T-helper 17 cell (primary cell): ENCODE results near the gene OASL. TPM values are rescaled to one million over a fixed set of nuclear protein-coding genes. Genes with fewer than 3 reads are reported as not detected.
A peak's percentile ranks its signal among the peaks of the same experiment; 100 is the strongest.

ENCODE experiments used
- ATAC-seq: fragments of 150-1000 bp; cut with Tn5 transposase; 2 replicates; pipeline ENCODE4 v1.10.0; 2021; ENCODE audit warnings: mild to moderate bottlenecking, moderate library complexity
- DNase-seq, 3 donors: peaks; one replicate each; pipeline versions ENCODE4 v3.0.0 to v3.0.0-alpha.2; 2020 to 2021
- H3K9me3 ChIP-seq: one replicate; pipeline ENCODE4 v1.7.0; 2013; ENCODE audit warnings: low read length, mild to moderate bottlenecking; ENCODE audit not compliant: control insufficient read depth, poor library complexity, severe bottlenecking
- H3K27ac Mint-ChIP-seq: one replicate; pipeline ENCODE4 v1.8.0; 2022; ENCODE audit warnings: mild to moderate bottlenecking, moderate library complexity, mixed read lengths
- H3K27me3 Mint-ChIP-seq: one replicate; pipeline ENCODE4 v1.8.0; 2022; ENCODE audit warnings: mixed read lengths
- H3K36me3 Mint-ChIP-seq: one replicate; pipeline ENCODE4 v1.8.0; 2022; ENCODE audit warnings: low read depth, mixed read lengths
- H3K4me1 Mint-ChIP-seq: one replicate; pipeline ENCODE4 v1.8.0; 2022; ENCODE audit warnings: mild to moderate bottlenecking, mixed read lengths
- H3K4me3 Mint-ChIP-seq: one replicate; pipeline ENCODE4 v1.8.0; 2022; ENCODE audit warnings: mild to moderate bottlenecking, moderate library complexity, mixed read lengths
- total RNA-seq, 4 donors: library from RNA in 2 of 4; stranded (reverse) in 2 of 4; gene quantifications; one replicate each; pipeline ENCODE4 v1.2.3 and lab custom pipeline; 2022 to 2026

The OASL gene
- total RNA-seq, 2 donors from 2014 or later: 18.8 to 30.3 TPM

GRCh38 chr12:120988234-120988633, 50.8 kb downstream of the OASL start:
- no peaks in the 10 kb centered on the region for H3K9me3 ChIP-seq
- Mint-ChIP-seq H3K4me3 (no peak overlapping the region), H3K27ac (no peak overlapping the region), H3K27me3 (no peaks in the 10 kb centered on the region), H3K36me3 (no peaks in the 10 kb centered on the region), H3K4me1 (peaks cover 2% of the 10 kb centered on the region)
- DNase-seq (no peak), ATAC-seq (no peak)

DNA sequence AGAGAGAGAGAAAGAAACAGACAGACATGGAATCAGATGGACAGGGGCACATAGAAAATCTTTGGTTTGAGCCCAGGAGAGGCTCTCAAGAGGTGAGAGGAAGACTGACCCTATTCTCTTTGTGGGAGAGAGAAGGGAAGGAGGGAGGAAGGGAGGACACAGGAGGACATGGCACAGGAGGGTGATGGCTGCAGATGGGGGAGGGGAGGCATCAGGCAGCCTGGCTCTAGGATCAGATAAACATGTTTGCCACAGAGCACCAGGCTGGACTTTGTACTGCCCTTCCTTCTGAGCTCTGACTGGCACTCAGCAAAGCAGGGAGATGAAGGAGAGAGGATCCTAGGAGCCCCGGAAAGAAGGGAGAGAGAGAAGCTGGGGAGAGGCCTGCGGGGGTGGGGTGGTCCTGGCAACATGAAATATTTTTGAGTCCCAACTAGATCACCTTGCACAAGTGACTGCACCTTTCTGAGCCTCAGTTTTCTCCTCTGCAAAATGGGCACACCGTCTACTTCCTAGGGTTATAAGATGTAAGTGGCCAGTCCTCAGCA, 54.6 kb downstream of the OASL start:
- DNase-seq (no peak), ATAC-seq (no peak)
- no peaks in the 10 kb centered on the region for H3K9me3 ChIP-seq
- H3K27me3 Mint-ChIP-seq: peaks cover 5% of the 10 kb centered on the region
- H3K27ac Mint-ChIP-seq: peak overlapping the region; percentile 47
- H3K4me3 Mint-ChIP-seq: no peak overlapping the region
- peaks cover 3% of the 10 kb centered on the region for H3K36me3 Mint-ChIP-seq
- H3K4me1 Mint-ChIP-seq: peaks cover 5% of the 10 kb centered on the region

DNA sequence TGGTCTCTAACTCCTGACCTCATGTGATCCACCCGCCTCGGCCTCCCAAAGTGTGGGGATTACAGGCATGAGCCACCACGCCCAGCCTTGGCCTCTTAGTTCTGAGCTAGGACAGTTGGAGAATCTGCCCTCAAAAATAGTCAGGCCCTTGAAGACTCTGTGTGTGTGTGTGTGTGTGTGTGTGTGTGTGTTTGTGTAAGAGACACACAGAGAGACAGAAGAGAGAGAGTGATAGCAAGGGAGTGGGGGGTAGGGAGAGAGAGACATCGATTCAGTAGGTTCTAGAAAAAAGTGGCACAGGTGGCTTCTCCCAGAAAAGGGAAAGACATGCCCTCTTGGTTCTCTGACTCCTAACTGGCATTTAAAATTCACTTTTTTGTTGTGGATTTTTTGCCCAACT, 55.3 kb downstream of the OASL start:
- Mint-ChIP-seq H3K27me3 (peaks cover 5% of the 10 kb centered on the region), H3K4me3 (no peak overlapping the region), H3K27ac (no peak overlapping the region), H3K36me3 (peaks cover 3% of the 10 kb centered on the region), H3K4me1 (peaks cover 5% of the 10 kb centered on the region)
- DNase-seq (no peak), ATAC-seq (no peak)
- no peaks in the 10 kb centered on the region for H3K9me3 ChIP-seq

DNA sequence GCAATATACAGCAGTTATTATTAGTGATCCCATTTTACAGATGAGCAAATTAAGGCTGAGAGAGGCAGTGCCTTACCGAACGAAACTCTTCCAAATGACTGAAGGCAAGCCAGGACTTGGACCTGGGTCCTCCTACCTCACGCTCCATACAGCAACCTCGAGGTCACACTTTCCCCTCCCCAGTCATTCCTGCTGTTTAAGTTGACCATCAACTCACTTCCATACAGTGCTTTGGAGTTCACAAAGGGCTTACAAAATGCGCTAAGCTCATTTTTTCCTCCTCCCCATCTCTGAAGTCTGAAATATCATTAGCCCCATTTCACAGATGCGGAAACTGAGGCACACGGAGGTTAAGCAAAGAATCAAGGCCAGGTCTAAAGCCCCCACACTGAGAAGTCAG, 56.4 kb downstream of the OASL start:
- Mint-ChIP-seq H3K4me1 (peaks cover 5% of the 10 kb centered on the region), H3K36me3 (peaks cover 3% of the 10 kb centered on the region), H3K27ac (no peak overlapping the region), H3K4me3 (no peak overlapping the region), H3K27me3 (peaks cover 5% of the 10 kb centered on the region)
- DNase-seq (no peak), ATAC-seq (no peak)
- no peaks in the 10 kb centered on the region for H3K9me3 ChIP-seq

GRCh38 chr12:120981407-120981941, 57.6 kb downstream of the OASL start:
- no peaks in the 10 kb centered on the region for H3K9me3 ChIP-seq
- no peak for DNase-seq
- H3K4me3 Mint-ChIP-seq: no peak overlapping the region
- H3K27me3 Mint-ChIP-seq: peaks cover 5% of the 10 kb centered on the region
- no peak for ATAC-seq
- H3K36me3 Mint-ChIP-seq: peaks cover 3% of the 10 kb centered on the region
- no peak overlapping the region for H3K27ac Mint-ChIP-seq
- peaks cover 5% of the 10 kb centered on the region for H3K4me1 Mint-ChIP-seq

DNA sequence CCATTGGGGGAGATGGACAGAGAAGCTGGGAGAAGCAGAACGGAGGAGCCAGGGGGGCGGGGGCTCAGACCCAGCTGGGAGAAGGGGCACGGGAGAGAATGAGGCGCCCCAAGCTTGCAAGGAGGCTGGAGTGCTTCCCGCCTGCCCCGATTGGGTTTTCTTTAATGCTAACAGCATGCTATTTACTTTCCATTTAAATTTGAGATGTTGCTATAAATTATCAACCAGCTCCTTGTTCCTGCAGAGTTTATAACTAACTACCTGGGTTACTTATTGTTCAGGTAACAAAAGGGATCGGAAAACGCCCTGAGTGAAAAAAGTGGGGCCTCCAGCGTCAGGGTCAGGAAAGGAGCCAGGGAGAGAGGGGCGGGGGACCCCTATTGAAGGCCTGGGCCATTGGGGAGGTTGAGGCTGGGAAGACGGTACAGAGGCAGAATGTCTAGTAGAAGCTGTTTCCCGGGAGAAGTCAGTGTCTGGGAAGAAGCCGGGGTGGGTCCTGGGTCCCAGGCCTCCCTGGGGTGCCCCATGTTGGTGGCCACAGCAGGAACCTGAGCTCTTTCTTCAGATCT, 58.2 kb downstream of the OASL start:
- Mint-ChIP-seq H3K27ac (no peak overlapping the region), H3K4me3 (no peak overlapping the region), H3K27me3 (peaks cover 5% of the 10 kb centered on the region), H3K36me3 (peaks cover 3% of the 10 kb centered on the region), H3K4me1 (peaks cover 5% of the 10 kb centered on the region)
- ATAC-seq (no peak), DNase-seq (no peak)
- no peaks in the 10 kb centered on the region for H3K9me3 ChIP-seq

GRCh38 chr12:120979862-120980696, 59.0 kb downstream of the OASL start:
- Mint-ChIP-seq H3K4me3 (no peak overlapping the region), H3K36me3 (peaks cover 3% of the 10 kb centered on the region), H3K27me3 (peaks cover 5% of the 10 kb centered on the region), H3K4me1 (peaks cover 5% of the 10 kb centered on the region), H3K27ac (no peak overlapping the region)
- ATAC-seq (no peak), DNase-seq (no peak)
- H3K9me3 ChIP-seq: no peaks in the 10 kb centered on the region

GRCh38 chr12:120979220-120979861, 59.7 kb downstream of the OASL start:
- H3K9me3 ChIP-seq: no peaks in the 10 kb centered on the region
- ATAC-seq (no peak), DNase-seq (no peak)
- H3K4me1 Mint-ChIP-seq: peaks cover 5% of the 10 kb centered on the region
- H3K27me3 Mint-ChIP-seq: peaks cover 5% of the 10 kb centered on the region
- H3K4me3 Mint-ChIP-seq: no peak overlapping the region
- no peak overlapping the region for H3K27ac Mint-ChIP-seq
- peaks cover 3% of the 10 kb centered on the region for H3K36me3 Mint-ChIP-seq

DNA sequence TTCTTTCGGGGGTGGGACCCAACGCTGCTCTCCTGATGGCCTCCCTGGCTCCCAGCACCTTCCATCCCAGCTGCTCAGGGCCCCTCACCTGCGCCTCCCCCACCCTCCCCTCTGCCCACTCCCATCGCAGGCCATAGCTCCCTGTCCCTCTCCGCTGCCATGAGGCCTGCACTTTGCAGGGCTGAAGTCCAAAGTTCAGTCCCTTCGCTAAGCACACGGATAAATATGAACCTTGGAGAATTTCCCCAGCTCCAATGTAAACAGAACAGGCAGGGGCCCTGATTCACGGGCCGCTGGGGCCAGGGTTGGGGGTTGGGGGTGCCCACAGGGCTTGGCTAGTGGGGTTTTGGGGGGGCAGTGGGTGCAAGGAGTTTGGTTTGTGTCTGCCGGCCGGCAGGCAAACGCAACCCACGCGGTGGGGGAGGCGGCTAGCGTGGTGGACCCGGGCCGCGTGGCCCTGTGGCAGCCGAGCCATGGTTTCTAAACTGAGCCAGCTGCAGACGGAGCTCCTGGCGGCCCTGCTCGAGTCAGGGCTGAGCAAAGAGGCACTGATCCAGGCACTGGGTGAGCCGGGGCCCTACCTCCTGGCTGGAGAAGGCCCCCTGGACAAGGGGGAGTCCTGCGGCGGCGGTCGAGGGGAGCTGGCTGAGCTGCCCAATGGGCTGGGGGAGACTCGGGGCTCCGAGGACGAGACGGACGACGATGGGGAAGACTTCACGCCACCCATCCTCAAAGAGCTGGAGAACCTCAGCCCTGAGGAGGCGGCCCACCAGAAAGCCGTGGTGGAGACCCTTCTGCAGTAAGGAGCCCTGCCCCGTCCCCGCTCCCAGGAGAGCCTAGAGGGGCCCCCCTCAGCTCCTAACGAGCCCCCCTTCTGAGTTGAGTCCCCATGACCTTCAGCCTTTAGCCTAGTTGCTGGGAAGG, 60.5 kb downstream of the OASL start, which contains the start of gene HNF1A:
Gene HNF1A (plus strand): TSS at position 248 of the 924 bp plus-strand sequence. CDS start 226 bp downstream, at position 474.
- Mint-ChIP-seq H3K4me1 (peaks cover 2% of the 10 kb centered on the region), H3K36me3 (peaks cover 3% of the 10 kb centered on the region), H3K27me3 (peaks cover 5% of the 10 kb centered on the region), H3K4me3 (no peak within 1 kb of the TSS), H3K27ac (no peak within 1 kb of the TSS)
- ATAC-seq (no peak), DNase-seq (no peak)
- no peaks in the 10 kb centered on the region for H3K9me3 ChIP-seq

- peaks cover 2% of the 10 kb centered on the region for H3K4me1 Mint-ChIP-seq
- no peak for ATAC-seq
- H3K36me3 Mint-ChIP-seq: peaks cover 3% of the 10 kb centered on the region
- H3K27ac Mint-ChIP-seq: no peak overlapping the region
- no peaks in the 10 kb centered on the region for H3K9me3 ChIP-seq
- H3K27me3 Mint-ChIP-seq: peaks cover 5% of the 10 kb centered on the region
- DNase-seq: no peak
- H3K4me3 Mint-ChIP-seq: no peak overlapping the region
Observed at GRCh38 chr12:120977531-120978295, 61.3 kb downstream of the OASL start.

DNA sequence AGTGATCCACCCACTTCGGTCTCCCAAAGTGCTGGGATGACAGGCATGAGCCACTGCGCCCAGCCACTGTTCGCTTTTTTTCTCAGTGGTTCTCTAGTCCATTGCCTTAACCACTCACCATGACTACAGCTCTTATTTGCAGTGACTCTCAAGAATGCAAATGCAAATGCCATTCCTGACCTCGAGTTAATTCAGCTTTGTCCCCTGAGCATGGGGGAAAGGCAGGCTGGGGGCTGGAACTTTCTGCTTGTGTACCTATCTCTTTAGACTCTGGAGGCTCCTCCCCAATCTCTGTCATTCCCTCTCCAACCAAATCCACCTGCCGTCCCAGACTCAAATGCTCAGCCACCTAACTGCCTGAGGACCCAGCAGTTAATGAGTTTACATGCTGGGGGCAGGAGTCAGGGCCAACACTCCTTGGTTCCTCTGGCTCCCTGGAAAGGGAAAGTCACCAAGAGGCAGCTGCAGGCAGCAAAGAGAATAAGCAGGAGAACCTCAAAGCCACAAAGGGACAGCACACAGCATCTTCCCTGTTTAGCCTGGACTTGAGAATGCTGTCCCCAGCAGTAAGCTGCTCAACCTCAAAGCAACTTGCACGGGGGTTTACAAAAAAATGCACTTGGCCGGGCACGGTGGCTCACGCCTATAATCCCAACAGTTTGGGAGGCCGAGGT, 66.0 kb downstream of the OASL start:
- ATAC-seq (no peak), DNase-seq (no peak)
- H3K9me3 ChIP-seq: no peaks in the 10 kb centered on the region
- Mint-ChIP-seq H3K27ac (no peak overlapping the region), H3K4me1 (no peaks in the 10 kb centered on the region), H3K4me3 (no peak overlapping the region), H3K27me3 (no peaks in the 10 kb centered on the region), H3K36me3 (no peaks in the 10 kb centered on the region)
